OCI-LY1 (cell line): Measurements from ENCODE around the gene NFIA.

Experiments
- H2AFZ ChIP-seq: fragments of 200-600 bp; sonication (generic), shearing (Covaris generic); 2 replicates; pipeline ENCODE4 v1.6.0; 2014; ENCODE audit warnings: antibody characterized with exemption, mild to moderate bottlenecking, low read length
- H3F3A ChIP-seq: fragments of 200-600 bp; sonication (generic), shearing (Covaris generic); 2 replicates; pipeline ENCODE4 v1.6.0; 2014; ENCODE audit warnings: mild to moderate bottlenecking, antibody characterized with exemption, low read length, moderate library complexity; ENCODE audit not compliant: insufficient read depth
- H3K27ac ChIP-seq: fragments of 200-600 bp; sonication (generic); 2 replicates; pipeline ENCODE4 v1.5.1; 2014; ENCODE audit warnings: low read length, mixed run types, mild to moderate bottlenecking, low read depth; ENCODE audit not compliant: poor library complexity, severe bottlenecking
- H3K27me3 ChIP-seq: fragments of 200-600 bp; sonication (generic); 2 replicates; pipeline ENCODE4 v1.6.0; 2014; ENCODE audit warnings: antibody characterized with exemption, mild to moderate bottlenecking, low read length, moderate library complexity; ENCODE audit not compliant: insufficient read depth
- H3K36me3 ChIP-seq: fragments of 200-600 bp; sonication (generic); 2 replicates; pipeline ENCODE4 v1.6.1; 2014; ENCODE audit warnings: mild to moderate bottlenecking, antibody characterized with exemption, low read length, moderate library complexity, mixed read lengths; ENCODE audit not compliant: insufficient read depth
- H3K4me1 ChIP-seq: fragments of 200-600 bp; sonication (generic); 2 replicates; pipeline ENCODE4 v1.5.1; 2014; ENCODE audit warnings: mild to moderate bottlenecking, low read length, moderate library complexity; ENCODE audit not compliant: insufficient read depth, severe bottlenecking
- H3K4me2 ChIP-seq: fragments of 200-600 bp; sonication (generic), shearing (Covaris generic); 2 replicates; pipeline ENCODE4 v1.6.1; 2014; ENCODE audit warnings: low read length
- H3K4me3 ChIP-seq: fragments of 200-600 bp; sonication (generic); 2 replicates; pipeline ENCODE4 v1.5.1; 2014; ENCODE audit warnings: low read length, low read depth, mild to moderate bottlenecking, mixed read lengths; ENCODE audit not compliant: poor library complexity, severe bottlenecking
- H3K79me2 ChIP-seq: fragments of 200-600 bp; shearing (Covaris generic); 2 replicates; pipeline ENCODE4 v1.6.1; 2016; ENCODE audit warnings: mixed run types, low read length, mixed read lengths; ENCODE audit not compliant: insufficient read depth
- H3K9ac ChIP-seq: fragments of 200-600 bp; sonication (generic), shearing (Covaris generic); 2 replicates; pipeline ENCODE4 v1.6.1; 2014; ENCODE audit warnings: mild to moderate bottlenecking, low read length, mixed read lengths
- H3K9me2 ChIP-seq: fragments of 200-600 bp; sonication (generic), shearing (Covaris generic); 2 replicates; pipeline ENCODE4 v1.6.1; 2014; ENCODE audit warnings: low read depth, mild to moderate bottlenecking, low read length, mixed read lengths
- H3K9me3 ChIP-seq: fragments of 200-600 bp; shearing (Covaris generic); 2 replicates; pipeline ENCODE4 v1.6.1; 2014; ENCODE audit warnings: low read length, mixed read lengths
- H4K20me1 ChIP-seq: fragments of 200-600 bp; sonication (generic), shearing (Covaris generic); 2 replicates; pipeline ENCODE4 v1.6.0; 2016; ENCODE audit warnings: mild to moderate bottlenecking, low read length; ENCODE audit not compliant: insufficient read depth
- EZH2 ChIP-seq: fragments of 200-600 bp; sonication (generic), shearing (Covaris generic); IDR thresholded peaks from 2 replicates; pipeline ENCODE4 v1.8.0; 2017; ENCODE audit warnings: borderline replicate concordance, mixed run types, mild to moderate bottlenecking, antibody characterized with exemption, low read length, moderate library complexity, mixed read lengths
- TF ChIP-seq, protein P1 (sequence below): fragments of 200-600 bp; sonication (generic), shearing (Covaris generic); IDR thresholded peaks from 2 replicates; pipeline ENCODE4 v1.5.1; 2017; ENCODE audit warnings: mild to moderate bottlenecking, antibody characterized with exemption, low read length, moderate library complexity, mixed read lengths

The NFIA gene

DNA sequence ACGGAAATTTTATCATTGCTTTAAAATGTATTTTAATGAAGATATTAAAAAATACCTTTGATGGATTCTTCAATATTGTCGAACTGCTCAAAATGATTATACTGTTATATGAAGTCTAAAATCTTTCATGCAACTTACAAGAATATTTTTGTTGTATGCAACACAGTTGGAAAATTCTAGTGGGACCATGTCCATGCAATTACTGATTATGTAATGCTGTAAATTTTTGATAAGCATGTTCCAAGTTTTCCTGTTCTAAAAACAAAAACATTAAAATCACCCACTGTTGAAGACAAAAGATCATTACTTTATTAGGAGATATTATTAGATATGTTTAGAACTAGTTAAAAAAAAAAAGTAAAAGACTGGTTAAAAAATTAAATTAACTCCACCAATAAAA lies 132.8 kb downstream of the NFIA start:
- Histone ChIP-seq H4K20me1 (no peaks in the 10 kb centered on the region), H3F3A (no peaks in the 10 kb centered on the region), H3K9me3 (no peaks in the 10 kb centered on the region), H3K36me3 (no peaks in the 10 kb centered on the region; the same call in 1 of the 2 replicates), H3K27me3 (no peaks in the 10 kb centered on the region), H3K79me2 (no peaks in the 10 kb centered on the region), H3K9ac (no peak overlapping the region), H3K4me3 (no peak overlapping the region), H3K27ac (no peak overlapping the region), H2AFZ (no peak overlapping the region), H3K9me2 (no peaks in the 10 kb centered on the region), H3K4me2 (no peak overlapping the region), H3K4me1 (peaks cover 15% of the 10 kb centered on the region)
- TF ChIP-seq, protein P1, sequence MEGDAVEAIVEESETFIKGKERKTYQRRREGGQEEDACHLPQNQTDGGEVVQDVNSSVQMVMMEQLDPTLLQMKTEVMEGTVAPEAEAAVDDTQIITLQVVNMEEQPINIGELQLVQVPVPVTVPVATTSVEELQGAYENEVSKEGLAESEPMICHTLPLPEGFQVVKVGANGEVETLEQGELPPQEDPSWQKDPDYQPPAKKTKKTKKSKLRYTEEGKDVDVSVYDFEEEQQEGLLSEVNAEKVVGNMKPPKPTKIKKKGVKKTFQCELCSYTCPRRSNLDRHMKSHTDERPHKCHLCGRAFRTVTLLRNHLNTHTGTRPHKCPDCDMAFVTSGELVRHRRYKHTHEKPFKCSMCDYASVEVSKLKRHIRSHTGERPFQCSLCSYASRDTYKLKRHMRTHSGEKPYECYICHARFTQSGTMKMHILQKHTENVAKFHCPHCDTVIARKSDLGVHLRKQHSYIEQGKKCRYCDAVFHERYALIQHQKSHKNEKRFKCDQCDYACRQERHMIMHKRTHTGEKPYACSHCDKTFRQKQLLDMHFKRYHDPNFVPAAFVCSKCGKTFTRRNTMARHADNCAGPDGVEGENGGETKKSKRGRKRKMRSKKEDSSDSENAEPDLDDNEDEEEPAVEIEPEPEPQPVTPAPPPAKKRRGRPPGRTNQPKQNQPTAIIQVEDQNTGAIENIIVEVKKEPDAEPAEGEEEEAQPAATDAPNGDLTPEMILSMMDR = no peak
- TF ChIP-seq EZH2 = no peak

GRCh38 chr1:61215676-61216289 lies 133.4 kb downstream of the NFIA start:
- Histone ChIP-seq H3F3A (no peaks in the 10 kb centered on the region), H3K27ac (no peak overlapping the region), H3K79me2 (no peaks in the 10 kb centered on the region), H4K20me1 (no peaks in the 10 kb centered on the region), H3K9ac (no peak overlapping the region), H3K4me3 (no peak overlapping the region), H3K9me2 (no peaks in the 10 kb centered on the region), H3K9me3 (no peaks in the 10 kb centered on the region), H2AFZ (no peak overlapping the region), H3K4me1 (peaks cover 15% of the 10 kb centered on the region), H3K4me2 (no peak overlapping the region), H3K36me3 (no peaks in the 10 kb centered on the region; the same call in 1 of the 2 replicates), H3K27me3 (no peaks in the 10 kb centered on the region)
- TF ChIP-seq, protein P1 = no peak
- TF ChIP-seq EZH2 = no peak

GRCh38 chr1:61220536-61220935 lies 138.2 kb downstream of the NFIA start:
- Histone ChIP-seq H3F3A (no peaks in the 10 kb centered on the region), H3K9me3 (no peaks in the 10 kb centered on the region), H3K9me2 (no peaks in the 10 kb centered on the region), H3K9ac (no peak overlapping the region), H3K79me2 (no peaks in the 10 kb centered on the region), H3K27me3 (no peaks in the 10 kb centered on the region), H3K4me1 (peaks cover 16% of the 10 kb centered on the region), H4K20me1 (no peaks in the 10 kb centered on the region), H3K4me3 (no peak overlapping the region), H2AFZ (no peak overlapping the region), H3K27ac (no peak overlapping the region), H3K36me3 (no peaks in the 10 kb centered on the region), H3K4me2 (no peak overlapping the region)
- no peak for TF ChIP-seq EZH2
- TF ChIP-seq, protein P1 = no peak
